GM18858 (cell line): ENCODE results near the gene NPIPA3.
A peak's percentile ranks its signal among the peaks of the same experiment; 100 is the strongest.
"Not testable (repeated sequence)": the region's sequence is repeated elsewhere in the genome, so short reads cannot be mapped to it uniquely, and the experiment has no call there.

Experiments used
- ATAC-seq: cut with Tn5 transposase; IDR thresholded peaks from one replicate; pipeline ENCODE4 v1.9.1; 2021; ENCODE audit not compliant: unreplicated experiment

The NPIPA3 gene

GRCh38 chr16:14742273-14743128, 39.3 kb downstream of the NPIPA3 start, which contains the start of gene NPIPA2:
TSS of gene NPIPA2 (plus strand) at chr16:14742533. CDS start at chr16:14748066, 5,533 bp downstream.
- ATAC-seq: peak; percentile 99

GRCh38 chr16:14773654-14774053, 70.4 kb downstream of the NPIPA3 start:
- ATAC-seq: not testable (repeated sequence)

- ATAC-seq: not testable (repeated sequence)
These were observed 72.4 kb downstream of the NPIPA3 start for GRCh38 chr16:14775624-14776023.
